ENCODE data around the gene CD22. TPM values are rescaled to one million over a fixed set of nuclear protein-coding genes. Genes with fewer than 3 reads are reported as not detected.

Gene CD22
- polyA plus RNA-seq, 1 donor (not counting 4 experiments of a cell fraction or from before 2014, with no cell fraction given) = 0.26 TPM

- FAIRE-seq (no peak), DNase-seq (ENCODE audit: low read depth, low spot score) (no peak)
- Histone ChIP-seq H4K20me1 (ENCODE audit: control insufficient read depth, extremely low read depth, insufficient read depth, low read length) (no peaks in the 10 kb centered on the region), H3K9ac (ENCODE audit: control insufficient read depth, extremely low read depth, insufficient read depth, low read length) (no peak overlapping the region), H3K4me2 (ENCODE audit: control insufficient read depth, extremely low read depth, insufficient read depth, low read depth, low read length) (no peak overlapping the region), H3K9me1 (ENCODE audit: control insufficient read depth, extremely low read depth, insufficient read depth, low read length) (no peaks in the 10 kb centered on the region), H3K36me3 (ENCODE audit: control insufficient read depth in 2 of 2, extremely low read depth in 1 of 2, insufficient read depth in 2 of 2, low read length in 2 of 2) (no peaks in the 10 kb centered on the region), H3K4me3 (ENCODE audit: control insufficient read depth in 2 of 3, extremely low read depth in 1 of 3, insufficient read depth in 2 of 3, low read depth in 1 of 3, low read length in 3 of 3) (no peak overlapping the region), H3K9me3 (ENCODE audit: control insufficient read depth, low read depth, low read length) (no peaks in the 10 kb centered on the region), H3K4me1 (ENCODE audit: control insufficient read depth, extremely low read depth, insufficient read depth, low read length) (no peaks in the 10 kb centered on the region), H3K79me2 (ENCODE audit: control insufficient read depth, insufficient read depth, low read length) (no peaks in the 10 kb centered on the region), H3K27me3 (ENCODE audit: control insufficient read depth, extremely low read depth, insufficient read depth, low read length) (peaks cover 10% of the 10 kb centered on the region), H2AFZ (ENCODE audit: control insufficient read depth, low read length) (no peak overlapping the region), H3K27ac (ENCODE audit: control insufficient read depth, insufficient read depth, low read length) (no peak overlapping the region)
- TF ChIP-seq EZH2 (IDR thresholded peaks at IDR 0.05; ENCODE audit: low read length) (no peak), CTCF (optimal IDR thresholded peaks at IDR 0.05 in 1 of 3, IDR thresholded peaks at IDR 0.05 in 1 of 3, conservative IDR thresholded peaks at IDR 0.05 in 1 of 3; ENCODE audit: extremely low read depth in 1 of 3, insufficient read depth in 2 of 3, low read length in 3 of 3) (no peak)
- dilution Hi-C loops (cut with MboI; ENCODE audit: extremely low pct_ligation_motif_present, low sequenced_read_pairs) = no loop called here
Observed at GRCh38 chr19:35336166-35336955, 7.4 kb downstream of the CD22 start.

GRCh38 chr19:35337097-35337983 is 8.4 kb downstream of the CD22 start:
- Histone ChIP-seq H3K27me3 (ENCODE audit: control insufficient read depth, extremely low read depth, insufficient read depth, low read length) (peaks cover 10% of the 10 kb centered on the region), H3K4me3 (ENCODE audit: control insufficient read depth in 2 of 3, extremely low read depth in 1 of 3, insufficient read depth in 2 of 3, low read depth in 1 of 3, low read length in 3 of 3) (no peak overlapping the region), H3K36me3 (ENCODE audit: control insufficient read depth in 2 of 2, extremely low read depth in 1 of 2, insufficient read depth in 2 of 2, low read length in 2 of 2) (no peaks in the 10 kb centered on the region), H4K20me1 (ENCODE audit: control insufficient read depth, extremely low read depth, insufficient read depth, low read length) (no peaks in the 10 kb centered on the region), H3K9me1 (ENCODE audit: control insufficient read depth, extremely low read depth, insufficient read depth, low read length) (no peaks in the 10 kb centered on the region), H3K9ac (ENCODE audit: control insufficient read depth, extremely low read depth, insufficient read depth, low read length) (no peak overlapping the region), H2AFZ (ENCODE audit: control insufficient read depth, low read length) (no peak overlapping the region), H3K4me2 (ENCODE audit: control insufficient read depth, extremely low read depth, insufficient read depth, low read depth, low read length) (no peak overlapping the region), H3K4me1 (ENCODE audit: control insufficient read depth, extremely low read depth, insufficient read depth, low read length) (no peaks in the 10 kb centered on the region), H3K79me2 (ENCODE audit: control insufficient read depth, insufficient read depth, low read length) (no peaks in the 10 kb centered on the region), H3K9me3 (ENCODE audit: control insufficient read depth, low read depth, low read length) (no peaks in the 10 kb centered on the region), H3K27ac (ENCODE audit: control insufficient read depth, insufficient read depth, low read length) (no peak overlapping the region)
- DNase-seq (ENCODE audit: low read depth, low spot score) = no peak
- TF ChIP-seq CTCF (optimal IDR thresholded peaks at IDR 0.05 in 1 of 3, IDR thresholded peaks at IDR 0.05 in 1 of 3, conservative IDR thresholded peaks at IDR 0.05 in 1 of 3; ENCODE audit: extremely low read depth in 1 of 3, insufficient read depth in 2 of 3, low read length in 3 of 3) (no peak), EZH2 (IDR thresholded peaks at IDR 0.05; ENCODE audit: low read length) (no peak)
- FAIRE-seq = no peak
- dilution Hi-C loops (cut with MboI; ENCODE audit: extremely low pct_ligation_motif_present, low sequenced_read_pairs) = no loop called here

Measured in keratinocyte (primary cell).